ENCODE measurements around the gene PPP2R2B.

The PPP2R2B gene

GRCh38 chr5:146860213-146860893 is 18.2 kb downstream of the PPP2R2B start:
- Histone ChIP-seq H3K14ac (ENCODE audit: low read length) (no peak overlapping the region), H4K12ac (ENCODE audit: low read depth, low read length) (no peak overlapping the region), H3K4me3 (ENCODE audit: low read depth, low read length) (no peak overlapping the region), H4K8ac (ENCODE audit: low read depth, low read length) (no peak overlapping the region), H2AK5ac (ENCODE audit: low read length) (no peak overlapping the region), H3K79me2 (ENCODE audit: control insufficient read depth, insufficient read depth, low read length, poor library complexity) (no peaks in the 10 kb centered on the region), H2BK12ac (ENCODE audit: low read length) (no peak overlapping the region), H2AFZ (ENCODE audit: insufficient read depth, low read length, poor library complexity) (no peak overlapping the region), H3K9ac (ENCODE audit: low read length) (no peak overlapping the region), H3K27me3 (ENCODE audit: insufficient read depth, low read length) (no peaks in the 10 kb centered on the region), H3K4me1 (ENCODE audit: control insufficient read depth in 1 of 2, insufficient read depth in 2 of 2, low read length in 2 of 2) (peaks cover 0 to 4% of the 10 kb centered on the region in 2 experiments), H3K9me3 (ENCODE audit: insufficient read depth, low read depth, low read length) (no peaks in the 10 kb centered on the region), H3K23ac (ENCODE audit: low read length) (no peak overlapping the region), H3K36me3 (ENCODE audit: control insufficient read depth in 1 of 2, insufficient read depth in 2 of 2, low read length in 2 of 2) (no peaks in the 10 kb centered on the region), H3K27ac (ENCODE audit: low read depth, low read length) (no peak overlapping the region), H3K4ac (ENCODE audit: low read depth, low read length) (no peak overlapping the region), H3K4me2 (ENCODE audit: low read length) (no peak overlapping the region), H2BK120ac (ENCODE audit: insufficient read depth, low read length, poor library complexity) (no peak overlapping the region), H3K79me1 (ENCODE audit: low read length) (no peaks in the 10 kb centered on the region), H2BK5ac (ENCODE audit: low read depth, low read length, poor library complexity) (no peak overlapping the region), H3K18ac (ENCODE audit: low read length) (no peak overlapping the region), H4K91ac (ENCODE audit: low read depth, low read length) (no peak overlapping the region)
- no CpG with 5 or more reads among the region's 3 CpGs for WGBS (ENCODE audit: extremely low coverage, insufficient coverage, insufficient read length)
- no peak for DNase-seq

DNA sequence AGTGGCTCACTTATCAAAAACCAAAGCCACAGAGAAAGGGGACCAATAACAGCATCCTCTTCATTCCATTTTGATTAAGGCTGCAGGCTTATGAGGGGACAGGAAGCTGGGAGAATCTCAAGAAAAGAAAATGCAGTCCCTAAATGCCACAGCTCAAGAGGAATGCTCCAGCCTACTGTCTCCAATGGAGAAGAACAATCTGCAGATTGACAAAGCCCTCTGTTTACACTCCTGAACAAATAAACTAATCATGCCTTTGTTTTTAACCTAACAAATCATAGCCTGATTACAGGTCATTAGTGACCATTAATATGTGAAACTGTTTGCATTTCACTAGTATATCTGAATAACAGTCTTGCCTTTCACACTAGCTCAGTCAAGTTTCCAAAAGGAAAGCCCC is 26.5 kb downstream of the PPP2R2B start:
- Histone ChIP-seq H3K4me1 (ENCODE audit: control insufficient read depth in 1 of 2, insufficient read depth in 2 of 2, low read length in 2 of 2) (no peaks in the 10 kb centered on the region), H3K79me2 (ENCODE audit: control insufficient read depth, insufficient read depth, low read length, poor library complexity) (no peaks in the 10 kb centered on the region), H3K27me3 (ENCODE audit: insufficient read depth, low read length) (no peaks in the 10 kb centered on the region), H4K12ac (ENCODE audit: low read depth, low read length) (no peak overlapping the region), H3K79me1 (ENCODE audit: low read length) (no peaks in the 10 kb centered on the region), H2BK12ac (ENCODE audit: low read length) (no peak overlapping the region), H3K14ac (ENCODE audit: low read length) (no peak overlapping the region), H3K27ac (ENCODE audit: low read depth, low read length) (no peak overlapping the region), H3K4me2 (ENCODE audit: low read length) (no peak overlapping the region), H3K9me3 (ENCODE audit: insufficient read depth, low read depth, low read length) (no peaks in the 10 kb centered on the region), H4K8ac (ENCODE audit: low read depth, low read length) (no peak overlapping the region), H3K4me3 (ENCODE audit: low read depth, low read length) (no peak overlapping the region), H4K91ac (ENCODE audit: low read depth, low read length) (no peak overlapping the region), H3K36me3 (ENCODE audit: control insufficient read depth in 1 of 2, insufficient read depth in 2 of 2, low read length in 2 of 2) (no peaks in the 10 kb centered on the region), H2BK120ac (ENCODE audit: insufficient read depth, low read length, poor library complexity) (no peak overlapping the region), H3K4ac (ENCODE audit: low read depth, low read length) (no peak overlapping the region), H2BK5ac (ENCODE audit: low read depth, low read length, poor library complexity) (no peak overlapping the region), H2AK5ac (ENCODE audit: low read length) (no peak overlapping the region), H2AFZ (ENCODE audit: insufficient read depth, low read length, poor library complexity) (no peak overlapping the region), H3K23ac (ENCODE audit: low read length) (no peak overlapping the region), H3K9ac (ENCODE audit: low read length) (no peak overlapping the region), H3K18ac (ENCODE audit: low read length) (no peak overlapping the region)
- DNase-seq = no peak

GRCh38 chr5:146851133-146851532 is 27.4 kb downstream of the PPP2R2B start:
- no peak overlapping the region for H4K8ac ChIP-seq (ENCODE audit: low read depth, low read length)
- no peak overlapping the region for H3K23ac ChIP-seq (ENCODE audit: low read length)
- no peak overlapping the region for H3K4me3 ChIP-seq (ENCODE audit: low read depth, low read length)
- H2AFZ ChIP-seq (ENCODE audit: insufficient read depth, low read length, poor library complexity) = no peak overlapping the region
- no peak overlapping the region for H2AK5ac ChIP-seq (ENCODE audit: low read length)
- H3K14ac ChIP-seq (ENCODE audit: low read length) = no peak overlapping the region
- no peak overlapping the region for H4K12ac ChIP-seq (ENCODE audit: low read depth, low read length)
- H2BK12ac ChIP-seq (ENCODE audit: low read length) = no peak overlapping the region
- no peak overlapping the region for H3K9ac ChIP-seq (ENCODE audit: low read length)
- no peak overlapping the region for H4K91ac ChIP-seq (ENCODE audit: low read depth, low read length)
- H3K4me1 ChIP-seq (ENCODE audit: control insufficient read depth in 1 of 2, insufficient read depth in 2 of 2, low read length in 2 of 2) = no peaks in the 10 kb centered on the region
- no peak overlapping the region for H3K18ac ChIP-seq (ENCODE audit: low read length)
- H3K79me2 ChIP-seq (ENCODE audit: control insufficient read depth, insufficient read depth, low read length, poor library complexity) = no peaks in the 10 kb centered on the region
- H3K79me1 ChIP-seq (ENCODE audit: low read length) = no peaks in the 10 kb centered on the region
- H2BK5ac ChIP-seq (ENCODE audit: low read depth, low read length, poor library complexity) = no peak overlapping the region
- H3K4ac ChIP-seq (ENCODE audit: low read depth, low read length) = no peak overlapping the region
- DNase-seq = no peak
- H3K4me2 ChIP-seq (ENCODE audit: low read length) = no peak overlapping the region
- H2BK120ac ChIP-seq (ENCODE audit: insufficient read depth, low read length, poor library complexity) = no peak overlapping the region
- no peaks in the 10 kb centered on the region for H3K27me3 ChIP-seq (ENCODE audit: insufficient read depth, low read length)
- H3K36me3 ChIP-seq (ENCODE audit: control insufficient read depth in 1 of 2, insufficient read depth in 2 of 2, low read length in 2 of 2) = no peaks in the 10 kb centered on the region
- H3K27ac ChIP-seq (ENCODE audit: low read depth, low read length) = no peak overlapping the region
- no peaks in the 10 kb centered on the region for H3K9me3 ChIP-seq (ENCODE audit: insufficient read depth, low read depth, low read length)

GRCh38 chr5:146849694-146850303 is 28.8 kb downstream of the PPP2R2B start:
- Histone ChIP-seq H3K14ac (ENCODE audit: low read length) (no peak overlapping the region), H3K4me2 (ENCODE audit: low read length) (no peak overlapping the region), H2BK5ac (ENCODE audit: low read depth, low read length, poor library complexity) (no peak overlapping the region), H3K9ac (ENCODE audit: low read length) (no peak overlapping the region), H4K12ac (ENCODE audit: low read depth, low read length) (no peak overlapping the region), H3K9me3 (ENCODE audit: insufficient read depth, low read depth, low read length) (no peaks in the 10 kb centered on the region), H2AFZ (ENCODE audit: insufficient read depth, low read length, poor library complexity) (no peak overlapping the region), H4K91ac (ENCODE audit: low read depth, low read length) (no peak overlapping the region), H3K36me3 (ENCODE audit: control insufficient read depth in 1 of 2, insufficient read depth in 2 of 2, low read length in 2 of 2) (no peaks in the 10 kb centered on the region), H3K4me1 (ENCODE audit: control insufficient read depth in 1 of 2, insufficient read depth in 2 of 2, low read length in 2 of 2) (no peaks in the 10 kb centered on the region), H3K4me3 (ENCODE audit: low read depth, low read length) (no peak overlapping the region), H2BK12ac (ENCODE audit: low read length) (no peak overlapping the region), H4K8ac (ENCODE audit: low read depth, low read length) (no peak overlapping the region), H3K18ac (ENCODE audit: low read length) (no peak overlapping the region), H3K79me2 (ENCODE audit: control insufficient read depth, insufficient read depth, low read length, poor library complexity) (no peaks in the 10 kb centered on the region), H3K4ac (ENCODE audit: low read depth, low read length) (no peak overlapping the region), H3K23ac (ENCODE audit: low read length) (no peak overlapping the region), H3K79me1 (ENCODE audit: low read length) (no peaks in the 10 kb centered on the region), H2BK120ac (ENCODE audit: insufficient read depth, low read length, poor library complexity) (no peak overlapping the region), H2AK5ac (ENCODE audit: low read length) (no peak overlapping the region), H3K27me3 (ENCODE audit: insufficient read depth, low read length) (no peaks in the 10 kb centered on the region), H3K27ac (ENCODE audit: low read depth, low read length) (no peak overlapping the region)
- WGBS (ENCODE audit: extremely low coverage, insufficient coverage, insufficient read length) = no CpG with 5 or more reads among the region's 5 CpGs
- no peak for DNase-seq

Measured in trophoblast cell (in vitro differentiated cells and primary cell).